ENCODE measurements around the gene TMEM63A. TPM values are rescaled to one million over a fixed set of nuclear protein-coding genes. Genes with fewer than 3 reads are reported as not detected.

TMEM63A gene
- total and polyA plus RNA-seq, 10 donors = 15.0 to 143 (median 109) TPM

Small RNA genes within 50 kb of the gene (microRNA-seq; reads per million reads assigned to microRNA genes)
- gene MIR6741 = 0.28 to 2.2 (median 1.8) reads per million in 3 donors

Other genes starting within 250 kb of the TMEM63A start
- 10 to 100 TPM; 35.4 to 98.1 (median 55.4) TPM for gene ENAH, start 229.3 kb downstream of the TMEM63A start, total RNA-seq
- gene ENAH, start 229.3 kb downstream of the TMEM63A start, polyA plus RNA-seq = 10 to 100 TPM in 1 of 3 donors, 1 to 10 TPM in 2; 5.1 to 17.8 (median 5.2) TPM
- gene SRP9, start 104.6 kb downstream of the TMEM63A start, total RNA-seq = 100 to 1,000 TPM; 145 to 229 (median 159) TPM
- gene SRP9, start 104.6 kb downstream of the TMEM63A start, polyA plus RNA-seq = 100 to 1,000 TPM; 167 to 269 (median 210) TPM
- gene EPHX1, start 72.3 kb downstream of the TMEM63A start, total RNA-seq = 10 to 100 TPM; 30.1 to 92.8 (median 81.4) TPM
- 10 to 100 TPM in 2 of 3 donors, 1 to 10 TPM in 1; 3.9 to 12.2 (median 10.7) TPM for gene EPHX1, start 72.3 kb downstream of the TMEM63A start, polyA plus RNA-seq
- under 1 TPM in 4 of 7 donors, not detected in 3; 0.34 to 0.95 (median 0.48) TPM for gene LEFTY1, start 6.8 kb upstream of the TMEM63A start, total RNA-seq
- gene LEFTY1, start 6.8 kb upstream of the TMEM63A start, polyA plus RNA-seq = under 1 TPM; 0.06 to 0.09 (median 0.09) TPM
- gene PYCR2, start 41.9 kb upstream of the TMEM63A start, total RNA-seq = 10 to 100 TPM; 50.0 to 72.8 (median 67.6) TPM
- 10 to 100 TPM; 68.1 to 80.4 (median 79.9) TPM for gene PYCR2, start 41.9 kb upstream of the TMEM63A start, polyA plus RNA-seq
- gene LEFTY2, start 58.8 kb upstream of the TMEM63A start, total RNA-seq = under 1 TPM in 3 of 7 donors, not detected in 4; 0.34 to 0.54 (median 0.37) TPM
- gene LEFTY2, start 58.8 kb upstream of the TMEM63A start, polyA plus RNA-seq = under 1 TPM; 0.06 to 0.65 (median 0.11) TPM
- gene SDE2, start 117.0 kb upstream of the TMEM63A start, total RNA-seq = 10 to 100 TPM; 18.4 to 23.6 (median 21.7) TPM
- 1 to 10 TPM; 4.6 to 9.9 (median 5.6) TPM for gene SDE2, start 117.0 kb upstream of the TMEM63A start, polyA plus RNA-seq
- 100 to 1,000 TPM; 362 to 685 (median 490) TPM for gene H3-3A, start 180.3 kb upstream of the TMEM63A start, total RNA-seq
- 1,000 to 10,000 TPM in 1 of 3 donors, 100 to 1,000 TPM in 2; 837 to 1,089 (median 864) TPM for gene H3-3A, start 180.3 kb upstream of the TMEM63A start, polyA plus RNA-seq

Measured in spleen (tissue), 10 donors.